GM23248 (cell line): ENCODE results near the gene ADAMTSL1. TPM values are rescaled to one million over a fixed set of nuclear protein-coding genes. Genes with fewer than 3 reads are reported as not detected.
"Not testable (repeated sequence)": the region's sequence is repeated elsewhere in the genome, so short reads cannot be mapped to it uniquely, and the experiment has no call there.

Experiments used
- DNase-seq: peaks from one replicate; pipeline ENCODE4 v3.0.0-alpha.2; 2015
- H2AFZ ChIP-seq: fragments of 200-600 bp; sonication (generic); 2 replicates; pipeline ENCODE4 v1.6.1; 2016; ENCODE audit warnings: antibody characterized with exemption
- H3F3A ChIP-seq: fragments of 200-600 bp; sonication (generic); 2 replicates; pipeline ENCODE4 v1.6.1; 2016; ENCODE audit warnings: mild to moderate bottlenecking, antibody characterized with exemption, mixed run types; ENCODE audit not compliant: insufficient read depth
- H3K27ac ChIP-seq: fragments of 200-600 bp; sonication (generic); 2 replicates; pipeline ENCODE4 v1.5.1; 2016; ENCODE audit warnings: mild to moderate bottlenecking
- H3K27me3 ChIP-seq: fragments of 200-600 bp; sonication (generic); replicated peaks from 2 replicates; pipeline ENCODE4 v1.6.1; 2016; ENCODE audit warnings: mild to moderate bottlenecking; ENCODE audit not compliant: insufficient read depth
- H3K36me3 ChIP-seq: fragments of 200-600 bp; sonication (generic); 2 replicates; pipeline ENCODE4 v1.6.1; 2016; ENCODE audit warnings: low read depth, mild to moderate bottlenecking
- H3K4me1 ChIP-seq: fragments of 200-600 bp; sonication (generic); 2 replicates; pipeline ENCODE4 v1.6.1; 2016; ENCODE audit warnings: mild to moderate bottlenecking; ENCODE audit not compliant: insufficient read depth
- H3K4me2 ChIP-seq: fragments of 200-600 bp; sonication (generic); one replicate; pipeline ENCODE4 v1.6.1; 2016; ENCODE audit warnings: mild to moderate bottlenecking; ENCODE audit not compliant: unreplicated experiment
- H3K4me3 ChIP-seq: fragments of 200-600 bp; sonication (generic); 2 replicates; pipeline ENCODE4 v1.5.1; 2016; ENCODE audit warnings: mild to moderate bottlenecking
- H3K79me2 ChIP-seq: fragments of 200-600 bp; sonication (generic); 2 replicates; pipeline ENCODE4 v1.6.1; 2016; ENCODE audit warnings: mild to moderate bottlenecking; ENCODE audit not compliant: insufficient read depth
- H3K9ac ChIP-seq: fragments of 200-600 bp; sonication (generic); 2 replicates; pipeline ENCODE4 v1.6.1; 2016; ENCODE audit warnings: mild to moderate bottlenecking
- H3K9me2 ChIP-seq: fragments of 200-600 bp; sonication (generic); 2 replicates; pipeline ENCODE4 v1.6.1; 2016; ENCODE audit warnings: mixed run types, mild to moderate bottlenecking, moderate library complexity; ENCODE audit not compliant: insufficient read depth
- H3K9me3 ChIP-seq: fragments of 200-600 bp; sonication (generic); one replicate; pipeline ENCODE4 v1.6.1; 2017; ENCODE audit warnings: low read depth
- H4K20me1 ChIP-seq: fragments of 200-600 bp; sonication (generic); 2 replicates; pipeline ENCODE4 v1.6.0; 2016; ENCODE audit not compliant: insufficient read depth
- EZH2 ChIP-seq: fragments of 200-600 bp; sonication (generic); IDR thresholded peaks from 2 replicates; pipeline ENCODE4 v1.6.1; 2018; ENCODE audit warnings: antibody characterized with exemption, mild to moderate bottlenecking; ENCODE audit not compliant: insufficient read depth, poor library complexity, severe bottlenecking
- EZH2phosphoT487 ChIP-seq: fragments of 200-600 bp; sonication (generic); IDR thresholded peaks from 2 replicates; pipeline ENCODE4 v1.6.1; 2018; ENCODE audit warnings: antibody characterized with exemption, moderate library complexity, mild to moderate bottlenecking, low read depth; ENCODE audit not compliant: insufficient read depth
- WGBS, 2 experiments: methylation state at CpG; one replicate each; pipeline ENCODE4 v1.1.6; 2015 to 2017; ENCODE audit warnings: low lambda C conversion rate in 2 of 2, low coverage in 1 of 2; ENCODE audit errors: missing lambda C conversion rate in 2 of 2; 5-methylcytosine and 5-hydroxymethylcytosine counted together
- in situ Hi-C: fragments of 300-500 bp; cut with MboI; formaldehyde crosslinking; loops from 2 replicates; pipeline ENCODE4 v1.15.0; 2020
- polyA plus RNA-seq: library from polyadenylated mRNA; unstranded; fragments of >200 nt; fragmentation: Nextera tagmentation; extraction: Ambion mirVana; gene quantifications from 2 replicates; pipeline ENCODE4 v1.2.1, GENCODE V29; 2016
- total RNA-seq: library from RNA; depleted of rRNA; stranded (reverse); fragments of >200 nt; shearing (Covaris generic); gene quantifications from 2 replicates; pipeline ENCODE4 v1.2.3, GENCODE V29; 2014

The ADAMTSL1 gene
- total and polyA plus RNA-seq, 2 experiments from 2014 or later = 77.0 to 273 TPM

- no peak for DNase-seq
- no peaks in the 10 kb centered on the region for H3K36me3 ChIP-seq
- H3K4me1 ChIP-seq = peaks cover 14% of the 10 kb centered on the region
- no peak overlapping the region for H3K9ac ChIP-seq
- no peaks in the 10 kb centered on the region for H3K9me2 ChIP-seq
- no peaks in the 10 kb centered on the region for H3K27me3 ChIP-seq
- no peaks in the 10 kb centered on the region for H3K9me3 ChIP-seq
- no peaks in the 10 kb centered on the region for H4K20me1 ChIP-seq
- 72 to 79% methylated on average over 3 of the region's 3 CpGs for WGBS, 2 experiments
- no peak overlapping the region for H3K4me3 ChIP-seq
- in situ Hi-C loops = no loop called here
- no peak overlapping the region for H2AFZ ChIP-seq
- H3F3A ChIP-seq = 0 out of 2 replicates have a peak, but pooled peaks cover 5% of the 10 kb centered on the region
- no peak for TF ChIP-seq EZH2
- TF ChIP-seq EZH2phosphoT487 = no peak
- H3K4me2 ChIP-seq = no peak overlapping the region
- no peak overlapping the region for H3K27ac ChIP-seq
- no peaks in the 10 kb centered on the region for H3K79me2 ChIP-seq
These were observed 452.6 kb downstream of the ADAMTSL1 start for GRCh38 chr9:18926513-18926912.

- no peak overlapping the region for H2AFZ ChIP-seq
These were observed 454.8 kb downstream of the ADAMTSL1 start for GRCh38 chr9:18928711-18929110.

GRCh38 chr9:18930611-18931010, 456.7 kb downstream of the ADAMTSL1 start:
- H4K20me1 ChIP-seq, H3F3A ChIP-seq, in situ Hi-C loops, H3K27ac ChIP-seq, H3K79me2 ChIP-seq, H3K4me3 ChIP-seq, H3K27me3 ChIP-seq, H3K9me2 ChIP-seq, H3K4me1 ChIP-seq, H3K4me2 ChIP-seq, H2AFZ ChIP-seq, DNase-seq, H3K36me3 ChIP-seq, H3K9me3 ChIP-seq, H3K9ac ChIP-seq: not testable (repeated sequence)
- 85 to 87% methylated on average over 13 of the region's 13 CpGs for WGBS, 2 experiments

More at GRCh38 chr9:18928711-18929110, 454.8 kb downstream of the ADAMTSL1 start:
- Histone ChIP-seq H3K27me3 (no peaks in the 10 kb centered on the region), H4K20me1 (no peaks in the 10 kb centered on the region), H3K4me3 (no peak overlapping the region), H3K9me2 (no peaks in the 10 kb centered on the region), H3F3A (no peaks in the 10 kb centered on the region), H3K9me3 (no peaks in the 10 kb centered on the region), H3K9ac (no peak overlapping the region), H3K4me1 (no peaks in the 10 kb centered on the region), H3K27ac (no peak overlapping the region), H3K36me3 (no peaks in the 10 kb centered on the region), H3K4me2 (no peak overlapping the region), H3K79me2 (no peaks in the 10 kb centered on the region)
- DNase-seq = peak; percentile 18
- no peak for TF ChIP-seq EZH2
- TF ChIP-seq EZH2phosphoT487 = no peak
- in situ Hi-C loops = no loop called here
- WGBS, 2 experiments = 70 to 72% methylated on average over 7 of the region's 7 CpGs

GRCh38 chr9:18935541-18935940, 461.6 kb downstream of the ADAMTSL1 start:
- H3K4me1 ChIP-seq = no peaks in the 10 kb centered on the region
- peak; percentile 32 for DNase-seq
- H3K9ac ChIP-seq = no peak overlapping the region
- H3K27me3 ChIP-seq = peaks cover 4% of the 10 kb centered on the region; the same call in 1 of the 2 replicates
- H3K27ac ChIP-seq = no peak overlapping the region
- TF ChIP-seq EZH2 (no peak), EZH2phosphoT487 (no peak)
- no peaks in the 10 kb centered on the region for H3F3A ChIP-seq
- in situ Hi-C loops = no loop called here
- no peaks in the 10 kb centered on the region for H4K20me1 ChIP-seq
- WGBS, 2 experiments = 4 to 11% methylated on average over 2 of the region's 2 CpGs
- no peak overlapping the region for H3K4me2 ChIP-seq
- no peaks in the 10 kb centered on the region for H3K9me3 ChIP-seq
- H3K36me3 ChIP-seq = no peaks in the 10 kb centered on the region
- no peak overlapping the region for H3K4me3 ChIP-seq
- H2AFZ ChIP-seq = no peak overlapping the region
- no peaks in the 10 kb centered on the region for H3K79me2 ChIP-seq
- H3K9me2 ChIP-seq = no peaks in the 10 kb centered on the region
